Endodermal cell (in vitro differentiated cells): ENCODE measurements around the gene KCNMA1. TPM values are rescaled to one million over a fixed set of nuclear protein-coding genes. Genes with fewer than 3 reads are reported as not detected.
A peak's percentile ranks its signal among the peaks of the same experiment; 100 is the strongest.

Experiments used
- DNase-seq: peaks from one replicate; pipeline ENCODE4 v3.0.0-alpha.2; 2017
- H3K27ac ChIP-seq: 2 replicates; pipeline ENCODE4 v1.5.1; 2013; ENCODE audit warnings: mild to moderate bottlenecking, low read depth, low read length, moderate library complexity
- H3K27me3 ChIP-seq: 2 replicates; pipeline ENCODE4 v1.6.1; 2013; ENCODE audit warnings: mild to moderate bottlenecking, low read length, moderate library complexity; ENCODE audit not compliant: insufficient read depth, control insufficient read depth, poor library complexity, severe bottlenecking
- H3K36me3 ChIP-seq: 2 replicates; pipeline ENCODE4 v1.7.0; 2013; ENCODE audit warnings: mild to moderate bottlenecking, low read length, moderate library complexity; ENCODE audit not compliant: control insufficient read depth, insufficient read depth
- H3K4me1 ChIP-seq: one replicate; pipeline ENCODE4 v1.7.0; 2013; ENCODE audit warnings: low read length; ENCODE audit not compliant: control insufficient read depth, insufficient read depth
- H3K4me3 ChIP-seq: 2 replicates; pipeline ENCODE4 v1.5.1; 2013; ENCODE audit warnings: mild to moderate bottlenecking, low read length, moderate library complexity
- H3K9ac ChIP-seq: 2 replicates; pipeline ENCODE4 v1.6.1; 2013; ENCODE audit warnings: mild to moderate bottlenecking, low read length, moderate library complexity; ENCODE audit not compliant: poor library complexity, severe bottlenecking; ENCODE audit errors: extremely low read depth
- H3K9me3 ChIP-seq: 2 replicates; pipeline ENCODE4 v1.6.1; 2013; ENCODE audit warnings: mild to moderate bottlenecking, low read length, moderate library complexity; ENCODE audit not compliant: control insufficient read depth
- H3K27ac Mint-ChIP-seq: 2 replicates; pipeline ENCODE4 v1.8.0; 2020; ENCODE audit warnings: mixed read lengths
- H3K27me3 Mint-ChIP-seq: 2 replicates; pipeline ENCODE4 v1.8.0; 2021; ENCODE audit warnings: mild to moderate bottlenecking, mixed read lengths; ENCODE audit not compliant: insufficient read depth
- H3K36me3 Mint-ChIP-seq: 2 replicates; pipeline ENCODE4 v1.8.0; 2020; ENCODE audit warnings: low read depth, mixed read lengths
- H3K4me1 Mint-ChIP-seq: 2 replicates; pipeline ENCODE4 v1.8.0; 2020; ENCODE audit warnings: mixed read lengths
- H3K4me3 Mint-ChIP-seq: 2 replicates; pipeline ENCODE4 v1.8.0; 2020; ENCODE audit warnings: mild to moderate bottlenecking, moderate library complexity, mixed read lengths
- H3K9me3 Mint-ChIP-seq: 2 replicates; pipeline ENCODE4 v1.8.0; 2020; ENCODE audit warnings: mild to moderate bottlenecking, mixed read lengths
- WGBS, 2 experiments: methylation state at CpG; one replicate each; pipeline versions ENCODE4 v1.1.5 to v1.1.7; 2013; ENCODE audit warnings: missing lambda C conversion rate in 2 of 2, mixed read lengths in 1 of 2; ENCODE audit not compliant: insufficient coverage in 1 of 2, insufficient read length in 1 of 2; 5-methylcytosine and 5-hydroxymethylcytosine counted together
- total RNA-seq, 2 donors: library from RNA; stranded (reverse); fragmentation: NEBNext Ultra II Directional in 1 of 2; extraction: Animal tissue kit (Norgen Biotek cat#: 25700) in 1 of 2; gene quantifications; 2 replicates in 1 of 2; 3 replicates in 1 of 2; pipeline ENCODE4 v1.2.1, GENCODE V29; 2021
- TF ChIP-seq, protein P1 (sequence below): fragments of 200-600 bp; sonication (generic); conservative IDR thresholded peaks from 2 replicates; pipeline ENCODE4 v1.5.0; 2021; ENCODE audit warnings: antibody characterized with exemption, mild to moderate bottlenecking

Gene KCNMA1
- total RNA-seq, 2 donors from 2014 or later = 0.55 to 1.3 TPM

DNA sequence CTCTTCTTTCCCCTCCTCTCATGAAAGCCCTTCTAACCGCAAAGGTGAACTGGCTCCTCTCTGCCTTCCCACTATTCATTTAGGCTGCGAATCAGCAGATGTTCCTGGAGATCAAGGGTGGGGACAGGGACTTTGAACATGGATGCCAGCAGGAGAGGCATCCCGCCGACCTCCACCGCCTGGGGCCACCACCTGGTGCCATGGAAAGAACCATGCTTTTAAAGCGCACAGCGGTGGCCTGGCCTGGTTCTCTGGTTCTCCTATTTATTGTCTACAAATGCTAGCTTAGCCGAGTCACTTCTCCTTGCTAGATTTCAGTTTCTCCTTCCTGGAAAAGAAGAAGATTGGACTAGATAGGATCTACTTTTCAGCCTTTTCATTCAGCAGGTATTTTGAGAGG is 43.2 kb upstream of the KCNMA1 start:
- H3K4me3 ChIP-seq = no peak overlapping the region
- WGBS, 2 experiments = 90 to 94% methylated on average over 6 to 8 of the region's 8 CpGs
- H3K9me3 ChIP-seq = no peaks in the 10 kb centered on the region
- no peaks in the 10 kb centered on the region for H3K4me1 ChIP-seq
- peak; percentile 13 for DNase-seq
- H3K27me3 ChIP-seq = no peaks in the 10 kb centered on the region
- TF ChIP-seq, protein P1, sequence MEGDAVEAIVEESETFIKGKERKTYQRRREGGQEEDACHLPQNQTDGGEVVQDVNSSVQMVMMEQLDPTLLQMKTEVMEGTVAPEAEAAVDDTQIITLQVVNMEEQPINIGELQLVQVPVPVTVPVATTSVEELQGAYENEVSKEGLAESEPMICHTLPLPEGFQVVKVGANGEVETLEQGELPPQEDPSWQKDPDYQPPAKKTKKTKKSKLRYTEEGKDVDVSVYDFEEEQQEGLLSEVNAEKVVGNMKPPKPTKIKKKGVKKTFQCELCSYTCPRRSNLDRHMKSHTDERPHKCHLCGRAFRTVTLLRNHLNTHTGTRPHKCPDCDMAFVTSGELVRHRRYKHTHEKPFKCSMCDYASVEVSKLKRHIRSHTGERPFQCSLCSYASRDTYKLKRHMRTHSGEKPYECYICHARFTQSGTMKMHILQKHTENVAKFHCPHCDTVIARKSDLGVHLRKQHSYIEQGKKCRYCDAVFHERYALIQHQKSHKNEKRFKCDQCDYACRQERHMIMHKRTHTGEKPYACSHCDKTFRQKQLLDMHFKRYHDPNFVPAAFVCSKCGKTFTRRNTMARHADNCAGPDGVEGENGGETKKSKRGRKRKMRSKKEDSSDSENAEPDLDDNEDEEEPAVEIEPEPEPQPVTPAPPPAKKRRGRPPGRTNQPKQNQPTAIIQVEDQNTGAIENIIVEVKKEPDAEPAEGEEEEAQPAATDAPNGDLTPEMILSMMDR = no peak
- H3K4me3 Mint-ChIP-seq = no peak overlapping the region
- no peak overlapping the region for H3K9ac ChIP-seq
- peaks cover 1% of the 10 kb centered on the region for H3K27me3 Mint-ChIP-seq
- no peaks in the 10 kb centered on the region for H3K9me3 Mint-ChIP-seq
- H3K36me3 ChIP-seq = no peaks in the 10 kb centered on the region
- no peaks in the 10 kb centered on the region for H3K36me3 Mint-ChIP-seq
- H3K27ac Mint-ChIP-seq = no peak overlapping the region
- H3K4me1 Mint-ChIP-seq = peaks cover 4% of the 10 kb centered on the region
- H3K27ac ChIP-seq = no peak overlapping the region

DNA sequence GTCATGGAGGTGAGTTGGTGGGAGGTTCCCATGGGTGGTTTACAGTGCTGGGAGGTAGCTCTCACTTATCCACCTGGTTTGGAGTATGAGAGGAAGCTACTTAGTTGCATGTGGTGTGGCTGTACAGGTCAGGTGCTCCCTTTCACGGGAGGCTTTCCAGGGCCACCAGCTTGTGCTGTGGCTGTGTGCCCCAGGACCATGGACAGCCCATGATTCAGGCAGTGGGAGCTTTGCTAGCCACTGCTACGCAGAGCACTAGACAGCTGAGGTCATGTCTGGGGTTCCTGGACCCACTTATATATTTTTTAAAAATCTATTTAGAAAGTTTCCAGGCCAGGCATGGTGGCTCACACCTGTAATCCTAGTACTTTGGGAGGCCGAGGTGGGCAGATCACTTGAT is 42.5 kb upstream of the KCNMA1 start:
- no peaks in the 10 kb centered on the region for H3K36me3 Mint-ChIP-seq
- 94 to 100% methylated on average over 2 to 3 of the region's 3 CpGs for WGBS, 2 experiments

DNA sequence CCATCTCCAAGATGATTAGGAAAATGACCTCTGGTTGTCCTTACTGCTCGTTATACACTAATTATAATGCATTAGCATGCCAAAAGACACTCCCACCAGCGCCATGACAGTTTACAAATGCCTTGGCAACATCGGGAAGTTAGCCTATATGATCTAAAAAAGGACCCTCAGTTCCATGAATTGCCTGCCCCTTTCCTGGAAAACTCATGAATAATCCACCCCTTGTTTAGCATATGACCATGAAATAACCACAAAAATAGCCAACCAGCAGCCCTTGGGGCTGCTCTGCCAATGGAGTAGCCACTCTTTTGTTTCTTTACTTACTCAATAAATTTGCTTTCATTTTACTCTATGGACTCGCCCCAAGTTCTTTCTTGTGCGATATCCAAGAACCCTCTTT is 41.6 kb upstream of the KCNMA1 start:
- Mint-ChIP-seq H3K4me1 (no peaks in the 10 kb centered on the region), H3K4me3 (no peak overlapping the region), H3K27ac (no peak overlapping the region), H3K27me3 (peaks cover 1% of the 10 kb centered on the region), H3K36me3 (no peaks in the 10 kb centered on the region), H3K9me3 (no peaks in the 10 kb centered on the region)
- TF ChIP-seq, protein P1 = no peak
- 87 to 88% methylated on average over 5 of the region's 5 CpGs for WGBS, 2 experiments
- H3K9ac ChIP-seq = no peak overlapping the region
- no peak for DNase-seq
- H3K9me3 ChIP-seq = no peaks in the 10 kb centered on the region
- H3K27ac ChIP-seq = no peak overlapping the region
- H3K36me3 ChIP-seq = no peaks in the 10 kb centered on the region
- no peak overlapping the region for H3K4me3 ChIP-seq
- H3K27me3 ChIP-seq = no peaks in the 10 kb centered on the region
- H3K4me1 ChIP-seq = no peaks in the 10 kb centered on the region

More for the DNA sequence above, 42.5 kb upstream of the KCNMA1 start:
- no peaks in the 10 kb centered on the region for H3K4me1 ChIP-seq
- no peaks in the 10 kb centered on the region for H3K27me3 ChIP-seq
- no peak overlapping the region for H3K4me3 ChIP-seq
- H3K4me3 Mint-ChIP-seq = no peak overlapping the region
- no peaks in the 10 kb centered on the region for H3K9me3 Mint-ChIP-seq
- H3K36me3 ChIP-seq = no peaks in the 10 kb centered on the region
- no peak overlapping the region for H3K9ac ChIP-seq
- no peak overlapping the region for H3K27ac ChIP-seq
- DNase-seq = peak; percentile 40
- no peak overlapping the region for H3K27ac Mint-ChIP-seq
- peaks cover 1% of the 10 kb centered on the region for H3K27me3 Mint-ChIP-seq
- no peaks in the 10 kb centered on the region for H3K4me1 Mint-ChIP-seq
- TF ChIP-seq, protein P1 = no peak
- no peaks in the 10 kb centered on the region for H3K9me3 ChIP-seq
